HG02798 (cell line): Measurements from ENCODE around the gene AGT.

Source experiments
- ATAC-seq: cut with Tn5 transposase; IDR thresholded peaks from one replicate; pipeline ENCODE4 v1.9.1; 2021; ENCODE audit warnings: mild to moderate bottlenecking; ENCODE audit not compliant: unreplicated experiment, poor library complexity

AGT gene

DNA sequence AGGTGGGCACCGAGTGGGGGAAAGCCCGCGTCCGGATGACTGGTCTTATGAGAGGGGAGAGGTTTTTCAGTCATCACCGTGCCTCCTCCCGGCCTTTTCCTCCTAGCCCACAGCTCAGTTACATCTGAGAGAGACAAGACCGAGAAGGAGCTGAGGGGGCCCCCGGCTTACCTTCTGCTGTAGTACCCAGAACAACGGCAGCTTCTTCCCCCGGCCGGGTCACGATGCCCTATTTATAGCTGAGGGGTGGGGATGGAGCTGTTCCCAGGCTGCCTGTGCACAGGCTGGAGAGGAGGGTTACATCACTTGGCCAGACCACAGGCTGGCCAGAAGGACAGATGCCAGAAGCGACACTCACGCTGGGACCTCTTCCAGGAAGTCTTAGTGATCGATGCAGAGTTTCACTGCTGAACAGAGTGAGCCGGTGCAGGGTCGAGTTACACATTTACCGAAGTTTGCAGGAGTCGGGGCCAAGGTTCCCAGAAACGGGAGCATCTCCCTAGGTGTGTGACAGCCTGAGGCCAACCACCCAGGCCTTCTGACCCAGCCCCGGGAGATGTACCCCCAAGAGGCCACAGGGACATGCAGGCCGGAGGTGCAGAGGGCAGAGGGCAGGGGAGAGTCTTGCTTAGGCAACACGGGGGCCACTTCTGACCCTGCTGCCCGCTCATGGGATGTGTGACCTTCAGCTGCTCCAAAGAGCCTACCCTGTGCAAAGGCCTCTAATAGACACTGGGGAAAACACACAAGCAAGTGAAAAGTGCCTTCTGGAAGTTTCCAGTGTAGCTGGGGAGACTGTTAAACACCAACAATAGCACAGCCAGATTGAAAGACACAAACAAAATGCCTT, at the start of gene AGT:
TSS of gene AGT (minus strand) at position 208 of the 850 bp plus-strand sequence. CDS start 3,299 bp downstream, outside the sequence.
- ATAC-seq = no peak

- no peak for ATAC-seq
Observed at GRCh38 chr1:230761443-230762167, 47.7 kb upstream of the AGT start.

- no peak for ATAC-seq
Observed at GRCh38 chr1:230760360-230760827, 46.5 kb upstream of the AGT start.

DNA sequence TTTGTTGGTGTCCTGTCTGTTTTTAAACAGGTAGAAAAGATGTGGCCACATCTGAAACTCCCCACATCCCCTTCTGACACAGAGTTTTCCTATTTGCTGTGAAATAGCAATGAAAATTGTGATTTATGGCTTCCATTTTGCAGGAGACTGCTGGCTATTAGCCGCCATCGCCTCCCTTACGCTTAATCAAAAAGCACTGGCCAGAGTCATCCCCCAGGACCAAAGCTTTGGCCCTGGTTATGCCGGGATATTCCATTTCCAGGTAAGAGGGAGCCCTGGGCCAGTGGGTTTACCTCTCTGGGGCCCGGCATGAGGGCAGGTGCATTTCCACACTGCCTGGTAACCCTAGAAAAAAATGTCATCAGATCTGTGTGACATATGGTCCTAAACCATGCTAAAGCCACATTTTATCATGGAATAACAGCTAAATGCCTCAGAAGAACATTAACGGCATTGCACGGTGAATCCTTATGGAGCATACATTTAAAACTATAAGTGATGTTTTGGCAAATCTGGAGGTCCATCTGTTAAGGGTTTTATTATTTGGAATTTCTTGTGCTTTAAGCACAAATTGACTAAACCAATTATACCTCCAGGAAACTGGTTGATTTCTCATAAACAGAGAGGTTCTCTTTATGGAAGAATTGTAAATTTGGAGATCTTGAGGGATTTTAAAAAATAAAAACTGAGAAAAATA, 45.6 kb upstream of the AGT start:
- ATAC-seq = no peak

GRCh38 chr1:230758709-230759368, 44.9 kb upstream of the AGT start:
- no peak for ATAC-seq

DNA sequence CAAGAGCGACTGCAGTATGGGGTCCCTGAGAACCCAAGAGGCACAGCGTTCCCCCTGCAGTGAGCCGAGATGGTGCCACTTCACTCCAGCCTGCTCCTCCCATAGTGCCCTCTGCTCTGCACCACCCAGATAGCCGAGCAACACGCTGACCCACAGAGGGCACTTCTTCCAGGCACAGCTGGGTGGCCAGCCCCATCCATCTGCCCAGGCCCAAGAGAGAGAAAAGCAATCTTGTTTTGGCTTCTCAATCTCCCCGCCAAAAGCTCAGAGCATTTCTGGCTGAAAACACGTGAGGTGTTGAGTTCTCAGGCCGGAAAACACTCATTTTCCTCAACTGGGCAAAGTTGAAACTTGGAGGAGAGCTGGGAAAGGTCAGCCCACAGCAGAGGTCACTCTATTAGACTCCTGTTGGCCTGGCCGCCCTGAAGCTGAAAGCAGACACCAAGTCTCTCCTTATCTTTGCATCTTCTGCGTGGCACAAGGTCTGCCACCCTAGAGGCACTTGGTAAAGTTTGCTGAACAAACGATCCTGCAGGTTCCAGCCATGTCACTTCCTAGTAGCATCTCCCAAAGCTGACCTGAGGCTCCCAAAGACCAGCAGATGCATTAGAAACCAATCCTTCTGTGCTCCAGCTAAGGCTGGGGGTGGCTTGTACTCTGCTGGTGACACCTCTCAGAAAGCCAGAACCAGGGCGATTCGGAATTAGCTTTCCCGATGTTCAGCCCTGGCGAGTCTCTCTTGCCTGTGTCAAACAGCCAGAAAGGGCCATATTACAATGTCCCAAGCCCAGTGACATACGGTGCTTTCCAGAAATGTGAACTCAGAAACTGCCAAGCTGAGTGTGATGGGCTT, 44.2 kb upstream of the AGT start:
- no peak for ATAC-seq

DNA sequence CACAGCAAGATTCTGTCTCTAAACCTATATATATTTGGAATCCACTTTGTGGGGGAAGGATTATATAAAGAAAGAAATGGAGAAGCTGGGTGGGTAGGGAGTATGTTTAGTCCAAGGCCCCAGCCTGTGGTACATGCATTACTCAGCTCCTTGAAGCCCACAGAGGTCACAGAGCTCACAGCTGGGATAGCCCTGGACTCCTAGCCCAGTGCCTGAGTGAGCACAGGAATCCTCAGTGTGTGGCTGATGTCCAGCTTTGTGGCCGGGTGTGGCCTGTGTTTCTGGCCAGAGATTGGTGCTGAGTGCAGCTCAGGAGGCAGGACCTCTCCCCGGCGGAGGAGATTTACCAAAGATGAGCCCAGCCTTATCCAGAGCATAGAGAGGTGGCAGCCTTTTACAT, 40.9 kb upstream of the AGT start:
- ATAC-seq = no peak

- no peak for ATAC-seq
Observed at GRCh38 chr1:230753586-230754251, 39.8 kb upstream of the AGT start.

DNA sequence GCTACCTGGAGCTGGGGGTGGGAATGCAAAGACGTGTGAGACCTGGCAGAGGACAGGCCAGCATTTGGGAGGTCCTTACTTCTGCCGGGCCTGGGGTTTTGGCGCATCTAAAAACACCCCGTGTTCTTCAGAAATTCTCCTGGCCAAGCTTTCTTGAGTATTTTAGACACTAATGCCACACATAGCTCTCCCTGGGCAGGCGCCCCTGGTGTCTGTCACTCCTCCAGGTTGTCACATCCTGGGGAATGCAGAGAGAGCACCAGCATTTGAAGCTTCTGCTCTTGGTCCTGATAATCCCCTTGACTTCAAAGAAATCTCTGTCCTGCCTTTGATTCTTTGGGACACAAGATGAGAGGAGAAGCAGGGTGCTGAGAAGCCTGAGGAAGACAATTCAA, 39.3 kb upstream of the AGT start:
- ATAC-seq = no peak

DNA sequence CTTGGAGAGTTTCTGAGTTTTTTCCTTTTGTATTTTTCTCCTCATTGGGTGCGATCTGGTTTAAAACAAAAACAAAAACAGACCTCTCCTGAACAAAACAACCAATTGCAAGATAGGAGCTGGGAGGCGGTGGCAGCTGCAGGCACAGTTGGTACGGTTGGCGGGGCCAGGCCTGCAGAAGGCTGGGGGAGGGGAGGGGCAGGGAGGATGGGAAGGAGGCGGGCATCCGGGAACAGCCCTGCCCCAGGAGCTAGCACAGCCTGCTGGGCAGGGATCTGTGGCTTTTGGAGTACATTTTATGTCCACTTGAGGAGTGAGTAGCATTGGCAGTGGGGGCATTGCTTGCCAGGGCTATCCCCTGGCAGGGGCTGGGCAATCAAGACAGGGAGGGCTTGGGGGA, 38.5 kb upstream of the AGT start:
- no peak for ATAC-seq

DNA sequence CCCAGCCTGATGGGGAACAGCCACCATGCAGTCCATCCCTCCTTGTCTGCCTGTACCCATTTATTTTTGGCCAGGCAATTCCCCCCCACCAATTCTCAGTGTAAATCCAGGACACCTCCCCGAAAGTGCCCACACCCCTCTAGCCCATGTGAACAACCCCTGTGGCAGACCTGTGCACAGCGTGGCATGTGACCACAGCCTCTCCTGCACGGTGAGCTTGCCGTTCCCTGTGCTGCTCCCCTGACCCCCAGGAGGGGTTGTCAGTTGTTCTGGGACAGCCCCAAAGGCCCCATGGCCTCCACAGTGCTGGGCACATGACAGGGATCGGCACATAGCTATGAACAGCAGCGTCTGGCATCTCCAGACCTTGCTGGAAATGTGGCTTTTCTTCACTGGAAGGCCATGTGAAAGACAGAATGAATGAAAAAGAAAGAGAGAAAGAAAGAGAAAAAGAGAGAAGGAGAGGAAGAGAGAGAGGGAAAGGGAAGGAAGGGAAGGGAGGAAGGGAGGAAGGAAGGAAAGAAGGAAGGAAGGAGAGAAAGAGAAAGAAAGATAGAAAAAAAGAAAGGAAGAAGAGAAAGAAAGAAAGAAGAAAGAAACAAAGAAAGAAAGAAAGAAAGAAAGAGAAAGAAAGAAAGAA, 37.2 kb upstream of the AGT start:
- ATAC-seq = no peak

DNA sequence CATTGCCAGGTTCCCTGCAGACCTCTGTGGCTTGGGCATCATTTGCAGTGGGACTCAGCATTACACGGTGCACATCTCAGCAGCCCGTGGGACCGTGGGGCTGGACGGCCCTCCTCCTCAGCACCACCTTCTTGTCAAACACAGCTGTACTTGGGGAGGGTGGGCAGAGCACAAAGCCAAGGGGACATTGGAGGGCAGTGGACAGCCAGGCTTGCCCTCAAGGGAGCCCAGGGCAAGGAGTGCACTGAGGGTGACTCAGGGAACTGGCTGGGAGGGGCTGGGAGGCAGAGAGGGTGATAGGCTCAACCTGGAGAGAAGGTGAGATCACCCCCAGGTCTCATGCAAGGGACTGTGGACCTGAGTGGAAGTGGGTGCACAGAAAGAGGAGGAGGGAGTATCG, 36.7 kb upstream of the AGT start:
- ATAC-seq = no peak

DNA sequence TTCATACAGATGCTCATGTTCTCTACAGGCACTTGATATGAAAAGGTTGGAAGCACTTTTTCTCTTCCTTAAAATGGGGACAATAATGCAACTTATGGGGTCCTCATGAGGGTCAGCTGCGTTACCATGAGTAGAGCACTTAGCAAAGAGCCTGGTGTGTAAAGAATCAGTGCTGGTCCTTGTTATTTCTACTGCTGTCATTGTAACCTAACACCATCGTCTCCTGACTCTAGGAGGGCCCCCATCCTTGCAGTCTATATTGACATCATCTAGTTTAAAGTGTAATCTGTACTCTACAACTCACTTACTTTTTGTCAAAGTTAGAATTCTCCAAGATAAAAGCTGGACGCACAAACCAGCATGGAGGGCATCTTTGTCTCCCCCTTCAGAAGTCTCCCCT, 35.7 kb upstream of the AGT start:
- ATAC-seq = no peak

- no peak for ATAC-seq
Observed at GRCh38 chr1:230749150-230749549, 35.2 kb upstream of the AGT start.

- no peak for ATAC-seq
Observed at GRCh38 chr1:230747890-230748800, 34.2 kb upstream of the AGT start.

- ATAC-seq = no peak
Observed at GRCh38 chr1:230747127-230747730, 33.3 kb upstream of the AGT start, which contains the start of gene CAPN9. CAPN9 (plus strand) TSS chr1:230747388; CDS start chr1:230747497, 109 bp downstream.

- no peak for ATAC-seq
Observed at GRCh38 chr1:230746617-230747016, 32.7 kb upstream of the AGT start.
